K562 (cell line): ENCODE measurements around the gene PGPEP1. TPM values are rescaled to one million over a fixed set of nuclear protein-coding genes. Genes with fewer than 3 reads are reported as not detected.

ENCODE experiments used
- BRD4 ChIP-seq: fragments of 200-600 bp; sonication (generic); IDR thresholded peaks from 2 replicates; pipeline ENCODE4 v1.6.1; 2017; ENCODE audit warnings: inconsistent platforms
- HNRNPK ChIP-seq: fragments of 200-400 bp; formaldehyde crosslinking; IDR thresholded peaks from one replicate; pipeline ENCODE4 v1.6.1; 2018; ENCODE audit warnings: mild to moderate bottlenecking, low read depth, low read length; ENCODE audit not compliant: poor library complexity, severe bottlenecking
- NFE2 ChIP-seq: IDR thresholded peaks from 2 replicates; pipeline ENCODE4 v1.6.1; 2014; ENCODE audit warnings: antibody characterized with exemption, low read depth
- RBFOX2 ChIP-seq: fragments of 200-400 bp; formaldehyde crosslinking; IDR thresholded peaks from 2 replicates; pipeline ENCODE4 v1.6.1; 2017; ENCODE audit warnings: low read depth, mild to moderate bottlenecking, low read length, moderate library complexity
- ZKSCAN1 ChIP-seq: fragments of 150-350 bp; IDR thresholded peaks from 2 replicates; pipeline ENCODE4 v1.6.1; 2016; ENCODE audit warnings: low read depth, low read length
- ZNF384 ChIP-seq: IDR thresholded peaks from 2 replicates; pipeline ENCODE4 v1.6.1; 2012; ENCODE audit warnings: low read depth, low read length, improper control_type of control experiment
- polyA plus RNA-seq, 8 experiments: library from polyadenylated mRNA; depleted of rRNA in 4 of 8; stranded (reverse) in 5 of 8; unstranded in 3 of 8; fragments of >200 nt; fragmentation: Nextera tagmentation in 2 of 8; fragmentation: Illumina TruSeq in 1 of 8; extraction: Ambion mirVana in 2 of 8; extraction: Trizol in 1 of 8; gene quantifications; 2 replicates each; pipeline versions ENCODE4 v1.2.1 to v1.2.3, GENCODE V29; 2011 to 2014; ENCODE audit warnings: inconsistent platforms in 1 of 8, missing spikeins in 1 of 8
- total RNA-seq, 7 experiments: library from RNA; depleted of rRNA in 6 of 7; stranded (reverse); fragments of >200 nt in 6 of 7; fragmentation: Illumina TruSeq in 2 of 7; extraction: Trizol in 2 of 7; gene quantifications; 2 replicates each; pipeline versions ENCODE4 v1.2.1 to v1.2.3, GENCODE V29; 2011 to 2021; ENCODE audit warnings: low replicate concordance in 1 of 7
- TF ChIP-seq, protein P1 (sequence below): conservative IDR thresholded peaks from 2 replicates; pipeline ENCODE4 v1.6.1; 2011; ENCODE audit warnings: low read depth, mild to moderate bottlenecking, low read length; ENCODE audit not compliant: control insufficient read depth
- TF ChIP-seq, protein P2 (sequence below): fragments of 450-650 bp; conservative IDR thresholded peaks from 2 replicates; pipeline ENCODE4 v1.6.1; 2016; ENCODE audit warnings: missing genetic modification characterization, low read depth, mild to moderate bottlenecking, missing compliant biosample characterization, moderate library complexity

The PGPEP1 gene
- total and polyA plus RNA-seq, 9 of the 15 experiments (the other 6 are each of a cell fraction or from before 2014, with no cell fraction given): 10.0 to 69.6 (median 33.5) TPM

DNA sequence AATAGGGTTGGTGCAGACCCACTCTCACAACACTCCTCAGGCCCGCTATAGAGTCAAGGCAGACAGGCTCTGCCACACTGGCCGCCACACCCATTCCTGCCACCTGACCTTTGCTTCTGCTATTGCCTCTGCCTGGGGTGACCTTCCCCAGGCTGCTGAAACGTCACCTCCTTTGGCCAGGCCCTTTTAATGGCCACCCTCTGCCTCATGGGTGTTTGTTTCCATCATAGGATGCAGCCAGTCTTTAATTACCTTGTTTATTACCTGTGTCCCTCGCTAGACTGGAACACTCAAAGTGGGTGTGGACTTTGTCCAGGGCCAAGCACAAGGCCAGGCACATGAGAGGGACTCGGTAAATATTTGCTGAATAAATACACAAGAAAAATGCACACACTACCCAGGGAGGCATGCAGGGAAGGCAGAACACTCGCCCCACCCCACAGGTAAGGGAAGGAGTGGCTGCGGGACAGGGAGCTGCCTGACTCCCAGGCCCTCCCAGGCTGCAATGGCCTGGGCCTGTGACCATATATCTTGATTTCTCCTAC is 20.7 kb upstream of the PGPEP1 start (continued):
- TF ChIP-seq, protein P1, sequence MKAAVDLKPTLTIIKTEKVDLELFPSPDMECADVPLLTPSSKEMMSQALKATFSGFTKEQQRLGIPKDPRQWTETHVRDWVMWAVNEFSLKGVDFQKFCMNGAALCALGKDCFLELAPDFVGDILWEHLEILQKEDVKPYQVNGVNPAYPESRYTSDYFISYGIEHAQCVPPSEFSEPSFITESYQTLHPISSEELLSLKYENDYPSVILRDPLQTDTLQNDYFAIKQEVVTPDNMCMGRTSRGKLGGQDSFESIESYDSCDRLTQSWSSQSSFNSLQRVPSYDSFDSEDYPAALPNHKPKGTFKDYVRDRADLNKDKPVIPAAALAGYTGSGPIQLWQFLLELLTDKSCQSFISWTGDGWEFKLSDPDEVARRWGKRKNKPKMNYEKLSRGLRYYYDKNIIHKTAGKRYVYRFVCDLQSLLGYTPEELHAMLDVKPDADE: no peak
- TF ChIP-seq ZKSCAN1 (no peak), BRD4 (no peak), NFE2 (no peak), ZNF384 (no peak), HNRNPK (no peak), RBFOX2 (0 out of 2 replicates have a peak, but pooled peaks have one; percentile 30)
- TF ChIP-seq, protein P2, sequence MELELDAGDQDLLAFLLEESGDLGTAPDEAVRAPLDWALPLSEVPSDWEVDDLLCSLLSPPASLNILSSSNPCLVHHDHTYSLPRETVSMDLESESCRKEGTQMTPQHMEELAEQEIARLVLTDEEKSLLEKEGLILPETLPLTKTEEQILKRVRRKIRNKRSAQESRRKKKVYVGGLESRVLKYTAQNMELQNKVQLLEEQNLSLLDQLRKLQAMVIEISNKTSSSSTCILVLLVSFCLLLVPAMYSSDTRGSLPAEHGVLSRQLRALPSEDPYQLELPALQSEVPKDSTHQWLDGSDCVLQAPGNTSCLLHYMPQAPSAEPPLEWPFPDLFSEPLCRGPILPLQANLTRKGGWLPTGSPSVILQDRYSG: no peak
